H9 (cell line): Measurements from ENCODE around the gene NRG2. TPM values are rescaled to one million over a fixed set of nuclear protein-coding genes. Genes with fewer than 3 reads are reported as not detected.

Experiments
- DNase-seq: peaks from one replicate; pipeline ENCODE4 v3.0.0-alpha.2; 2017
- H2AFZ ChIP-seq: one replicate; pipeline ENCODE4 v1.6.1; 2013; ENCODE audit warnings: mild to moderate bottlenecking, low read length, control low read depth, moderate library complexity
- H2AK5ac ChIP-seq: 2 replicates; pipeline ENCODE4 v1.6.1; 2013; ENCODE audit warnings: low read length, control low read depth, mixed read lengths; ENCODE audit not compliant: insufficient read length
- H2BK120ac ChIP-seq: one replicate; pipeline ENCODE4 v1.6.1; 2013; ENCODE audit warnings: low read depth, mild to moderate bottlenecking, low read length, control low read depth, inconsistent platforms; ENCODE audit not compliant: poor library complexity, severe bottlenecking
- H2BK12ac ChIP-seq: 2 replicates; pipeline ENCODE4 v1.6.1; 2013; ENCODE audit warnings: low read length, control low read depth, mixed read lengths, low read depth; ENCODE audit not compliant: insufficient read length
- H2BK15ac ChIP-seq: 2 replicates; pipeline ENCODE4 v1.6.1; 2013; ENCODE audit warnings: low read depth, low read length, control low read depth
- H2BK20ac ChIP-seq: one replicate; pipeline ENCODE4 v1.6.1; 2013; ENCODE audit warnings: low read depth, mild to moderate bottlenecking, low read length, control low read depth, inconsistent platforms; ENCODE audit not compliant: poor library complexity, severe bottlenecking
- H2BK5ac ChIP-seq: 2 replicates; pipeline ENCODE4 v1.6.1; 2013; ENCODE audit warnings: low read length, control low read depth, mixed read lengths; ENCODE audit not compliant: insufficient read length
- H3K14ac ChIP-seq: 2 replicates; pipeline ENCODE4 v1.6.1; 2013; ENCODE audit warnings: low read length, control low read depth; ENCODE audit not compliant: insufficient read depth
- H3K18ac ChIP-seq: 2 replicates; pipeline ENCODE4 v1.6.1; 2013; ENCODE audit warnings: low read depth, mild to moderate bottlenecking, mixed read lengths, low read length, control low read depth; ENCODE audit not compliant: insufficient read length
- H3K23ac ChIP-seq: 2 replicates; pipeline ENCODE4 v1.6.1; 2013; ENCODE audit warnings: low read length, control low read depth, mixed read lengths, low read depth; ENCODE audit not compliant: insufficient read length
- H3K23me2 ChIP-seq: 2 replicates; pipeline ENCODE4 v1.6.1; 2013; ENCODE audit warnings: low read depth, mild to moderate bottlenecking, mixed read lengths, low read length, control low read depth; ENCODE audit not compliant: insufficient read length, poor library complexity, severe bottlenecking
- H3K27ac ChIP-seq: 2 replicates; pipeline ENCODE4 v1.5.1; 2013; ENCODE audit warnings: low read length, control low read depth, mixed read lengths, low read depth; ENCODE audit not compliant: insufficient read length
- H3K27me3 ChIP-seq: 2 replicates; pipeline ENCODE4 v1.6.1; 2013; ENCODE audit warnings: low read length, control low read depth, inconsistent platforms; ENCODE audit not compliant: insufficient read depth
- H3K4ac ChIP-seq: 2 replicates; pipeline ENCODE4 v1.6.1; 2013; ENCODE audit warnings: low read depth, mild to moderate bottlenecking, control low read depth, inconsistent platforms, low read length, moderate library complexity
- H3K4me1 ChIP-seq: 2 replicates; pipeline ENCODE4 v1.6.1; 2013; ENCODE audit warnings: low read length, control low read depth, inconsistent platforms; ENCODE audit not compliant: insufficient read depth
- H3K4me2 ChIP-seq: 2 replicates; pipeline ENCODE4 v1.6.1; 2013; ENCODE audit warnings: low read length, control low read depth, mixed read lengths; ENCODE audit not compliant: insufficient read length, insufficient read depth
- H3K56ac ChIP-seq: 2 replicates; pipeline ENCODE4 v1.6.1; 2013; ENCODE audit warnings: low read depth, mild to moderate bottlenecking, mixed read lengths, low read length, control low read depth; ENCODE audit not compliant: insufficient read length
- H3K79me1 ChIP-seq: 2 replicates; pipeline ENCODE4 v1.6.1; 2013; ENCODE audit warnings: low read depth, mild to moderate bottlenecking, moderate library complexity, low read length, control low read depth, inconsistent platforms; ENCODE audit not compliant: insufficient read depth, poor library complexity, severe bottlenecking
- H3K79me2 ChIP-seq: 2 replicates; pipeline ENCODE4 v1.6.1; 2013; ENCODE audit warnings: low read length, control low read depth, inconsistent platforms; ENCODE audit not compliant: insufficient read depth
- H3K9ac ChIP-seq: 2 replicates; pipeline ENCODE4 v1.6.1; 2013; ENCODE audit warnings: low read length, control low read depth, mixed read lengths; ENCODE audit not compliant: insufficient read length; ENCODE audit errors: extremely low read depth
- H3K9me3 ChIP-seq: one replicate; pipeline ENCODE4 v1.6.1; 2013; ENCODE audit warnings: low read depth, low read length, inconsistent platforms; ENCODE audit not compliant: control insufficient read depth
- H3T11ph ChIP-seq: one replicate; pipeline ENCODE4 v1.6.1; 2013; ENCODE audit warnings: mild to moderate bottlenecking, low read length, control low read depth, inconsistent platforms
- H4K20me1 ChIP-seq: one replicate; pipeline ENCODE4 v1.6.1; 2013; ENCODE audit not compliant: control insufficient read depth, insufficient read length, insufficient read depth
- H4K5ac ChIP-seq: 2 replicates; pipeline ENCODE4 v1.6.1; 2013; ENCODE audit warnings: low read depth, mild to moderate bottlenecking, mixed read lengths, low read length, control low read depth; ENCODE audit not compliant: insufficient read length
- H4K8ac ChIP-seq: replicated peaks from 2 replicates; pipeline ENCODE4 v1.6.1; 2013; ENCODE audit warnings: low read length, control low read depth, mixed read lengths, low read depth; ENCODE audit not compliant: insufficient read length
- H4K91ac ChIP-seq: 2 replicates; pipeline ENCODE4 v1.6.1; 2013; ENCODE audit warnings: low read depth, mild to moderate bottlenecking, moderate library complexity, mixed read lengths, low read length, control low read depth; ENCODE audit not compliant: insufficient read length
- H3K27ac Mint-ChIP-seq, 3 experiments: 2 replicates in 2 of 3; 3 replicates in 1 of 3; pipeline ENCODE4 v1.8.0; 2020 to 2021; ENCODE audit warnings: mixed read lengths in 3 of 3, mild to moderate bottlenecking in 1 of 3, moderate library complexity in 1 of 3
- H3K27me3 Mint-ChIP-seq: 2 replicates; pipeline ENCODE4 v1.8.0; 2021; ENCODE audit warnings: low read depth, mild to moderate bottlenecking, moderate library complexity, mixed read lengths
- H3K36me3 Mint-ChIP-seq, 3 experiments: 2 replicates in 2 of 3; 3 replicates in 1 of 3; pipeline ENCODE4 v1.8.0; 2020 to 2021; ENCODE audit warnings: low read depth in 3 of 3, mixed read lengths in 3 of 3; ENCODE audit not compliant: insufficient read depth in 1 of 3
- H3K4me1 Mint-ChIP-seq, 2 experiments: 2 replicates each; pipeline ENCODE4 v1.8.0; 2020; ENCODE audit warnings: mixed read lengths in 2 of 2
- H3K4me3 Mint-ChIP-seq, 2 experiments: 2 replicates in 1 of 2; 3 replicates in 1 of 2; pipeline ENCODE4 v1.8.0; 2020 to 2021; ENCODE audit warnings: mild to moderate bottlenecking in 2 of 2, mixed read lengths in 2 of 2, moderate library complexity in 1 of 2
- H3K9me3 Mint-ChIP-seq, 2 experiments: 2 replicates in 1 of 2; 3 replicates in 1 of 2; pipeline ENCODE4 v1.8.0; 2020; ENCODE audit warnings: mild to moderate bottlenecking in 2 of 2, mixed read lengths in 2 of 2, moderate library complexity in 1 of 2
- WGBS: extraction: QIAGEN DNeasy Blood & Tissue Kit; methylation state at CpG from one replicate; pipeline ENCODE4 v1.1.7; 2013; ENCODE audit warnings: missing lambda C conversion rate, low lambda C conversion rate, mixed read lengths; ENCODE audit not compliant: insufficient read length; ENCODE audit errors: extremely low coverage; 5-methylcytosine and 5-hydroxymethylcytosine counted together
- total RNA-seq: library from RNA; stranded (reverse); gene quantifications from 2 replicates; pipeline ENCODE4 v1.2.1, GENCODE V29; 2021
- TF ChIP-seq, protein P1 (sequence below): fragments of 200-600 bp; sonication (generic); conservative IDR thresholded peaks from 3 replicates; pipeline ENCODE4 v1.8.0; 2021; ENCODE audit warnings: antibody characterized with exemption, mild to moderate bottlenecking

Gene NRG2
- total RNA-seq, 1 experiment from 2014 or later: not detected

DNA sequence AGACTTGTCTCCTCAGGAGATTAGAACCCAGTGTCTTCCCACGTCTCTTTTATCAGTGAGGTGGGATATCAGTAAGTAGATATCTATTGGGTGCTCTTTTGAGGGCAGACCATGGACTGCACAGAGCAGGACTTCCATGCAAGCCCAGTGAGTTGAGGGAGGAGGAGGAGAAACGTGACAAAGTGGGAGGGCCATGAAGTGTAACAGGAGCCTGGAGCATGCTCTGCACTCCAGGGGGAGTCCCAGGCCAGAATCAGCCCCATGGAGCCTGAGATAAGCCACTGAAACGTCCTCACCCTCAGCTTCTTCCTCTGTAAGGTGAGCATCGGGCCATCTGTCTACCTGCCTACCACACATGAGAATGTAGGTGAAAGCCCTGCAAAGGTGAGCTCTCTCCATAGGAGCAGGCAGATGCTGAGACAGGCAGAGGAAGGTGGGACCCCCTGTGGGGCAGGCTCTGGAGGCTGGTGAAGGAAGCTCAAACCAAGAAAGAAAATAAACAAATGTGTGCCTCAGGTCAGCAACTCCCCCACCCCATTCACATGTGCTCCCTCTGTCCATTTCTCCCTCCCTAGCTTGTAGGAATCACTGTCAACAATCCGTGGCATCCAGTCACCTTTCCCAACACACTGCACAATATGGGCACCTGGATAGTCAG is 87.4 kb downstream of the NRG2 start:
- Histone ChIP-seq H3K18ac (no peak overlapping the region), H3K14ac (no peak overlapping the region; the same call in 1 of the 2 replicates), H2AFZ (no peak overlapping the region), H3K79me2 (no peaks in the 10 kb centered on the region), H3K27me3 (no peaks in the 10 kb centered on the region), H4K20me1 (no peaks in the 10 kb centered on the region), H3K56ac (no peak overlapping the region), H3K9me3 (no peaks in the 10 kb centered on the region), H2BK120ac (no peak overlapping the region), H3K27ac (no peak overlapping the region), H2BK5ac (no peak overlapping the region), H2BK12ac (no peak overlapping the region), H3K4me2 (peak overlapping the region; percentile 3), H3K23me2 (no peaks in the 10 kb centered on the region), H3K4ac (no peak overlapping the region), H3T11ph (no peak overlapping the region), H3K9ac (no peak overlapping the region), H4K91ac (no peak overlapping the region), H4K5ac (no peak overlapping the region), H3K79me1 (no peaks in the 10 kb centered on the region), H4K8ac (no peak overlapping the region), H2AK5ac (no peak overlapping the region), H3K4me1 (peaks cover 7% of the 10 kb centered on the region; the same call in 1 of the 2 replicates), H2BK15ac (no peak overlapping the region), H3K23ac (no peak overlapping the region), H2BK20ac (no peak overlapping the region)
- peak overlapping the region in 1 of 3 experiments; percentile 42; a peak in 1 of 7 replicates for H3K27ac Mint-ChIP-seq
- H3K4me1 Mint-ChIP-seq: peaks cover 29 to 37% of the 10 kb centered on the region in 2 experiments
- no peaks in the 10 kb centered on the region for H3K9me3 Mint-ChIP-seq
- no CpG with 5 or more reads among the region's 5 CpGs for WGBS
- peak; percentile 64 for DNase-seq
- peaks cover 30% of the 10 kb centered on the region for H3K27me3 Mint-ChIP-seq
- H3K36me3 Mint-ChIP-seq: no peaks in the 10 kb centered on the region
- TF ChIP-seq, protein P1, sequence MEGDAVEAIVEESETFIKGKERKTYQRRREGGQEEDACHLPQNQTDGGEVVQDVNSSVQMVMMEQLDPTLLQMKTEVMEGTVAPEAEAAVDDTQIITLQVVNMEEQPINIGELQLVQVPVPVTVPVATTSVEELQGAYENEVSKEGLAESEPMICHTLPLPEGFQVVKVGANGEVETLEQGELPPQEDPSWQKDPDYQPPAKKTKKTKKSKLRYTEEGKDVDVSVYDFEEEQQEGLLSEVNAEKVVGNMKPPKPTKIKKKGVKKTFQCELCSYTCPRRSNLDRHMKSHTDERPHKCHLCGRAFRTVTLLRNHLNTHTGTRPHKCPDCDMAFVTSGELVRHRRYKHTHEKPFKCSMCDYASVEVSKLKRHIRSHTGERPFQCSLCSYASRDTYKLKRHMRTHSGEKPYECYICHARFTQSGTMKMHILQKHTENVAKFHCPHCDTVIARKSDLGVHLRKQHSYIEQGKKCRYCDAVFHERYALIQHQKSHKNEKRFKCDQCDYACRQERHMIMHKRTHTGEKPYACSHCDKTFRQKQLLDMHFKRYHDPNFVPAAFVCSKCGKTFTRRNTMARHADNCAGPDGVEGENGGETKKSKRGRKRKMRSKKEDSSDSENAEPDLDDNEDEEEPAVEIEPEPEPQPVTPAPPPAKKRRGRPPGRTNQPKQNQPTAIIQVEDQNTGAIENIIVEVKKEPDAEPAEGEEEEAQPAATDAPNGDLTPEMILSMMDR: no peak; the same call in 2 of the 3 replicates
- no peak overlapping the region for H3K4me3 Mint-ChIP-seq
